ENCODE results near the gene CHD1.

- TF ChIP-seq CTCF (IDR thresholded peaks at IDR 0.05) (no peak), POLR2A (IDR thresholded peaks at IDR 0.05) (no peak)
Observed at GRCh38 chr5:98961665-98962344, 33.0 kb upstream of the CHD1 start.

All from Peyer's patch (tissue), 4 donors.